MM.1S (cell line): Measurements from ENCODE around the gene LRMDA.

ENCODE experiments used
- DNase-seq: peaks from one replicate; pipeline ENCODE4 v3.0.0-alpha.2; 2015
- H2AFZ ChIP-seq: fragments of 300-600 bp; sonication (generic); 2 replicates; pipeline ENCODE4 v1.6.0; 2016; ENCODE audit warnings: antibody characterized with exemption, low read length
- H3F3A ChIP-seq: fragments of 300-600 bp; sonication (generic); 2 replicates; pipeline ENCODE4 v1.6.1; 2016; ENCODE audit warnings: mild to moderate bottlenecking, antibody characterized with exemption, low read length, moderate library complexity, mixed read lengths; ENCODE audit not compliant: insufficient read depth
- H3K27ac ChIP-seq: fragments of 300-600 bp; sonication (generic); 2 replicates; pipeline ENCODE4 v1.5.1; 2016; ENCODE audit warnings: mild to moderate bottlenecking, low read length
- H3K27me3 ChIP-seq: fragments of 300-600 bp; sonication (generic); replicated peaks from 2 replicates; pipeline ENCODE4 v1.6.0; 2016; ENCODE audit warnings: low read length; ENCODE audit not compliant: insufficient read depth
- H3K36me3 ChIP-seq: fragments of 300-600 bp; sonication (generic); replicated peaks from 2 replicates; pipeline ENCODE4 v1.6.1; 2016; ENCODE audit warnings: mild to moderate bottlenecking, low read length, mixed read lengths; ENCODE audit not compliant: insufficient read depth
- H3K4me1 ChIP-seq: fragments of 300-600 bp; sonication (generic); 2 replicates; pipeline ENCODE4 v1.6.1; 2016; ENCODE audit warnings: low read length, mixed read lengths
- H3K4me2 ChIP-seq: fragments of 300-600 bp; sonication (generic); 2 replicates; pipeline ENCODE4 v1.6.0; 2016; ENCODE audit warnings: low read depth, low read length
- H3K4me3 ChIP-seq: fragments of 300-600 bp; sonication (generic); 2 replicates; pipeline ENCODE4 v1.5.1; 2016; ENCODE audit warnings: low read length, mixed read lengths
- H3K79me2 ChIP-seq: fragments of 300-600 bp; sonication (generic); 2 replicates; pipeline ENCODE4 v1.6.1; 2016; ENCODE audit warnings: mixed run types, low read length, mixed read lengths
- H3K9ac ChIP-seq: fragments of 300-600 bp; sonication (generic); 2 replicates; pipeline ENCODE4 v1.6.1; 2016; ENCODE audit warnings: low read length, mixed read lengths
- H3K9me2 ChIP-seq: fragments of 300-600 bp; sonication (generic); replicated peaks from 2 replicates; pipeline ENCODE4 v1.6.1; 2016; ENCODE audit warnings: mild to moderate bottlenecking, low read length, mixed read lengths; ENCODE audit not compliant: insufficient read depth
- H3K9me3 ChIP-seq: fragments of 300-600 bp; sonication (generic); replicated peaks from 2 replicates; pipeline ENCODE4 v1.6.1; 2016; ENCODE audit warnings: mild to moderate bottlenecking, low read length, mixed read lengths; ENCODE audit not compliant: insufficient read depth
- H4K20me1 ChIP-seq: fragments of 300-600 bp; sonication (generic); 2 replicates; pipeline ENCODE4 v1.6.1; 2016; ENCODE audit warnings: mild to moderate bottlenecking, low read length, moderate library complexity, mixed read lengths; ENCODE audit not compliant: insufficient read depth
- CTCF ChIP-seq: fragments of 300-600 bp; sonication (generic); IDR thresholded peaks from 2 replicates; pipeline ENCODE4 v1.5.1; 2016; ENCODE audit warnings: antibody characterized with exemption, low read length, mixed read lengths
- EZH2 ChIP-seq: fragments of 300-600 bp; sonication (generic); optimal IDR thresholded peaks from 2 replicates; pipeline ENCODE3; 2017; ENCODE audit warnings: low read depth, mild to moderate bottlenecking, antibody characterized with exemption, low read length, mixed read lengths
- EZH2phosphoT487 ChIP-seq: fragments of 300-600 bp; sonication (generic); IDR thresholded peaks from 2 replicates; pipeline ENCODE4 v1.6.1; 2018; ENCODE audit warnings: antibody characterized with exemption, low read length

The LRMDA gene

DNA sequence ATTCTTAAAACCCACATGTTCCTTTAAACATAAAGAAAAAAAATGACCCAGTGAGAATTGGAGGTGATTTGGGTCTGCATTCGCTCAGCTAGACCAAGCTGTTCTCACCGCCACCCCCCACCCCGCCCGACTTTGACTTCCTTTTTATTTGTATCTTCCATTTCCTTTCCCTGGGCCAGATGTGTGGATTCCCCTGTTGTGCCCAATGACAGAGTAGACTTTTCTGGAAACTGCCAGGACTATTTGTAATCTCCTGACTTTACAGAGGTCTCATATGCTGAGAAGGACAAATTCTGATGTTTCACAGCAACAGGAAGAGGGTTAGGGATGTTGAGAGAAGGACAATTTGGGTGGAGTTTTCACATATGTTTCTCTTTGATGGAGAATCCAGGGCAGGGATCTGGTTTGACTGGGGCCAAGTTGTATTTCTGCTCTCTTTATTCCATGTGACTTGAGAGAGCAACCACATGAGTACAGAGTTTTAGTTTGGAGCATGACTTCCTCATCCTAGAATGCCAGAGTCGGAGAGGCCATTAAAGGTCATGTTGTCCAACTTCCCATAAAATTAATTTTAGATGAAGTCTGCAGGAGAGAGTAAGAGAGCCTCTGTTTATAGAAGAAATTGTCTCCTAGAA lies 1023.2 kb downstream of the LRMDA start:
- Histone ChIP-seq H4K20me1 (no peaks in the 10 kb centered on the region), H3F3A (no peaks in the 10 kb centered on the region), H3K27ac (no peak overlapping the region), H3K9me2 (no peaks in the 10 kb centered on the region), H3K4me1 (no peaks in the 10 kb centered on the region), H3K9me3 (no peaks in the 10 kb centered on the region), H3K79me2 (no peaks in the 10 kb centered on the region), H2AFZ (no peak overlapping the region), H3K9ac (no peak overlapping the region), H3K36me3 (no peaks in the 10 kb centered on the region), H3K4me2 (no peak overlapping the region), H3K27me3 (no peaks in the 10 kb centered on the region), H3K4me3 (no peak overlapping the region)
- DNase-seq: no peak
- TF ChIP-seq CTCF (no peak), EZH2phosphoT487 (no peak), EZH2 (no peak)

- Histone ChIP-seq H3K9ac (no peak overlapping the region), H3K79me2 (no peaks in the 10 kb centered on the region), H3K9me2 (no peaks in the 10 kb centered on the region)
Observed at GRCh38 chr10:76456197-76456596, 1024.8 kb downstream of the LRMDA start.

GRCh38 chr10:76459016-76459730 lies 1027.7 kb downstream of the LRMDA start:
- Histone ChIP-seq H3K79me2 (no peaks in the 10 kb centered on the region), H3K27ac (no peak overlapping the region), H3K9ac (no peak overlapping the region), H3K4me2 (no peak overlapping the region), H2AFZ (no peak overlapping the region), H3K27me3 (no peaks in the 10 kb centered on the region), H3K36me3 (no peaks in the 10 kb centered on the region), H3K9me3 (no peaks in the 10 kb centered on the region), H3F3A (no peaks in the 10 kb centered on the region), H3K4me1 (no peaks in the 10 kb centered on the region), H3K4me3 (no peak overlapping the region), H3K9me2 (no peaks in the 10 kb centered on the region), H4K20me1 (no peaks in the 10 kb centered on the region)
- no peak for DNase-seq
- no peak for TF ChIP-seq EZH2phosphoT487
- no peak for TF ChIP-seq CTCF
- TF ChIP-seq EZH2: no peak

More at GRCh38 chr10:76456197-76456596, 1024.8 kb downstream of the LRMDA start:
- no peaks in the 10 kb centered on the region for H3K4me1 ChIP-seq
- H3F3A ChIP-seq: no peaks in the 10 kb centered on the region
- no peaks in the 10 kb centered on the region for H3K36me3 ChIP-seq
- no peak overlapping the region for H2AFZ ChIP-seq
- DNase-seq: no peak
- no peak overlapping the region for H3K27ac ChIP-seq
- no peak overlapping the region for H3K4me3 ChIP-seq
- H3K4me2 ChIP-seq: no peak overlapping the region
- no peaks in the 10 kb centered on the region for H4K20me1 ChIP-seq
- TF ChIP-seq EZH2 (no peak), EZH2phosphoT487 (no peak), CTCF (no peak)
- no peaks in the 10 kb centered on the region for H3K9me3 ChIP-seq
- H3K27me3 ChIP-seq: no peaks in the 10 kb centered on the region
